Natural killer cell (primary cell): Measurements from ENCODE around the gene PAIP2. TPM values are rescaled to one million over a fixed set of nuclear protein-coding genes. Genes with fewer than 3 reads are reported as not detected.

Source experiments
- ATAC-seq, 3 donors: fragments of 150-1000 bp in 2 of 3; fragments of 200-7000 bp in 1 of 3; cut with Tn5 transposase; 1 replicate in 1 of 3; 2 replicates in 2 of 3; pipeline ENCODE4 v1.10.0; 2021; ENCODE audit warnings: mild to moderate bottlenecking in 2 of 3, moderate library complexity in 2 of 3
- DNase-seq, 2 donors: peaks; one replicate each; pipeline versions ENCODE4 v3.0.0 to v3.0.0-alpha.2; 2013 to 2021; ENCODE audit warnings: mixed read lengths in 1 of 2
- H3K27ac ChIP-seq: one replicate; pipeline ENCODE4 v1.5.1; 2013; ENCODE audit warnings: mild to moderate bottlenecking, low read length
- H3K27me3 ChIP-seq: one replicate; pipeline ENCODE4 v1.6.1; 2013; ENCODE audit warnings: low read length; ENCODE audit not compliant: control insufficient read depth, insufficient read depth
- H3K36me3 ChIP-seq: one replicate; pipeline ENCODE4 v1.6.1; 2013; ENCODE audit warnings: low read length; ENCODE audit not compliant: control insufficient read depth, insufficient read depth
- H3K4me1 ChIP-seq: one replicate; pipeline ENCODE4 v1.6.1; 2013; ENCODE audit warnings: low read length; ENCODE audit not compliant: control insufficient read depth, insufficient read depth
- H3K4me3 ChIP-seq: one replicate; pipeline ENCODE4 v1.5.1; 2013; ENCODE audit warnings: low read length
- H3K9me3 ChIP-seq: one replicate; pipeline ENCODE4 v1.6.1; 2013; ENCODE audit warnings: low read length; ENCODE audit not compliant: control insufficient read depth, insufficient read depth
- H3K27ac Mint-ChIP-seq, 2 donors: one replicate each; pipeline ENCODE4 v1.8.0; 2022; ENCODE audit warnings: mild to moderate bottlenecking in 2 of 2, mixed read lengths in 2 of 2, moderate library complexity in 1 of 2
- H3K27me3 Mint-ChIP-seq, 2 donors: one replicate each; pipeline ENCODE4 v1.8.0; 2022; ENCODE audit warnings: low read depth in 2 of 2, mixed read lengths in 2 of 2
- H3K36me3 Mint-ChIP-seq: one replicate; pipeline ENCODE4 v1.8.0; 2022; ENCODE audit warnings: mixed read lengths
- H3K4me1 Mint-ChIP-seq, 2 donors: one replicate each; pipeline ENCODE4 v1.8.0; 2022; ENCODE audit warnings: mixed read lengths in 2 of 2
- H3K4me3 Mint-ChIP-seq: one replicate; pipeline ENCODE4 v1.8.0; 2022; ENCODE audit warnings: mild to moderate bottlenecking, moderate library complexity, mixed read lengths
- H3K9me3 Mint-ChIP-seq, 2 donors: one replicate each; pipeline ENCODE4 v1.8.0; 2022; ENCODE audit warnings: mixed read lengths in 2 of 2
- WGBS: methylation state at CpG from one replicate; pipeline ENCODE4 v1.1.7; 2013; ENCODE audit warnings: missing lambda C conversion rate; ENCODE audit not compliant: insufficient coverage; 5-methylcytosine and 5-hydroxymethylcytosine counted together
- intact Hi-C: fragments of 100-400 bp; cut with micrococcal nuclease; formaldehyde crosslinking; loops from one replicate; pipeline ENCODE4 v1.14.2; 2022
- total RNA-seq, 4 donors: library from RNA; stranded (reverse); fragments of 120-200 nt in 1 of 4; gene quantifications; one replicate each; pipeline versions ENCODE4 v1.2.3 to v1.2.4, GENCODE V29; 2013 to 2022
- TF ChIP-seq, protein P1 (sequence below): fragments of 200-600 bp; IDR thresholded peaks from one replicate; pipeline ENCODE4 v1.8.0; 2022; ENCODE audit warnings: antibody characterized with exemption

Gene PAIP2
- total RNA-seq, 3 donors from 2014 or later (not counting 1 experiment from before 2014, with no cell fraction given), result 105 to 126 (median 110) TPM

DNA sequence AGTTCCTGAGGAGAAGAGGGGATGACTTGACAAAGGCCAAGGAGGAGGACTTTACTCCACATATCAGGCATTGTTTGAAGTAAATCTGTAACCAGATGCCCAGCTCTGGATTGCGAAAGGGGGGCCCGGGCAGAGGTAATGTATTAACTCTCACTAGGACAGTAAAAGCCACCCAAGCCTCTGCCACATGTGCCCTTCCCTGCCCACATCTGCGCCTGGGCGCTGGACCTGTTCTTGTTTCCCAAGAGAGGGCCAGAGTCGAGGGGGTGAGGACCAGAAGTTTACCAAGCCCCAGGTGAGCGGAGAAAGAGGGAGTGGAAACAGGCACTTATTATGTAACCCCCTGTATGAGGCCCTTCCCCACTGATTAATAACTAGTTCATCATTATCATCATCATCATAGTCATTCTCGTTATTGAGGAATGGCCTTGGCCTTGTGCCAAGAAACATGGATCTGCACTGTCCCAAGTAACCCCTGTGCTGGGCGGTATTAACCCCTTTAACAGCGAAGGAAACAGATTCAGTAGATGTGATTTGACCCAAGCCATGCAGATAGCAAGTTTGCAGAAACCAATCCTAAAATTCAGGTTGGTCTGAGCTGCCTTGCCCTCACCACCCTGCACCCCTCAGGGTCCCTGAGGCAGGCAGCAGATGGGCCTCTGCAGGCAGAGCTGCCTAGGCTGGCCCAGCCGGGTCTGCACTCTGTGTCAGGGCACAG lies 41.8 kb downstream of the PAIP2 start, which contains the start of gene SLC23A1:
SLC23A1 (minus strand) TSS at position 23 of the 718 bp plus-strand sequence. CDS start 44 bp downstream, outside the sequence.
- intact Hi-C loops, result loop anchor here (10.0 kb wide), 1 partner anchor 819 kb away; no protein-coding TSS in a partner anchor
- Mint-ChIP-seq H3K4me1 (peaks cover 19 to 37% of the 10 kb centered on the region in 2 donors), H3K9me3 (no peaks in the 10 kb centered on the region), H3K27me3 (no peaks in the 10 kb centered on the region), H3K36me3 (no peaks in the 10 kb centered on the region), H3K27ac (peak within 1 kb of the TSS in 1 of 2 donors; percentile 82), H3K4me3 (no peak within 1 kb of the TSS)
- Histone ChIP-seq H3K9me3 (no peaks in the 10 kb centered on the region), H3K36me3 (no peaks in the 10 kb centered on the region), H3K27me3 (no peaks in the 10 kb centered on the region), H3K27ac (no peak within 1 kb of the TSS), H3K4me3 (no peak within 1 kb of the TSS), H3K4me1 (peaks cover 29% of the 10 kb centered on the region)
- 88% methylated on average over 10 of the region's 10 CpGs for WGBS
- DNase-seq (no peak), ATAC-seq (no peak)
- TF ChIP-seq, protein P1, sequence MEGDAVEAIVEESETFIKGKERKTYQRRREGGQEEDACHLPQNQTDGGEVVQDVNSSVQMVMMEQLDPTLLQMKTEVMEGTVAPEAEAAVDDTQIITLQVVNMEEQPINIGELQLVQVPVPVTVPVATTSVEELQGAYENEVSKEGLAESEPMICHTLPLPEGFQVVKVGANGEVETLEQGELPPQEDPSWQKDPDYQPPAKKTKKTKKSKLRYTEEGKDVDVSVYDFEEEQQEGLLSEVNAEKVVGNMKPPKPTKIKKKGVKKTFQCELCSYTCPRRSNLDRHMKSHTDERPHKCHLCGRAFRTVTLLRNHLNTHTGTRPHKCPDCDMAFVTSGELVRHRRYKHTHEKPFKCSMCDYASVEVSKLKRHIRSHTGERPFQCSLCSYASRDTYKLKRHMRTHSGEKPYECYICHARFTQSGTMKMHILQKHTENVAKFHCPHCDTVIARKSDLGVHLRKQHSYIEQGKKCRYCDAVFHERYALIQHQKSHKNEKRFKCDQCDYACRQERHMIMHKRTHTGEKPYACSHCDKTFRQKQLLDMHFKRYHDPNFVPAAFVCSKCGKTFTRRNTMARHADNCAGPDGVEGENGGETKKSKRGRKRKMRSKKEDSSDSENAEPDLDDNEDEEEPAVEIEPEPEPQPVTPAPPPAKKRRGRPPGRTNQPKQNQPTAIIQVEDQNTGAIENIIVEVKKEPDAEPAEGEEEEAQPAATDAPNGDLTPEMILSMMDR, result no peak

DNA sequence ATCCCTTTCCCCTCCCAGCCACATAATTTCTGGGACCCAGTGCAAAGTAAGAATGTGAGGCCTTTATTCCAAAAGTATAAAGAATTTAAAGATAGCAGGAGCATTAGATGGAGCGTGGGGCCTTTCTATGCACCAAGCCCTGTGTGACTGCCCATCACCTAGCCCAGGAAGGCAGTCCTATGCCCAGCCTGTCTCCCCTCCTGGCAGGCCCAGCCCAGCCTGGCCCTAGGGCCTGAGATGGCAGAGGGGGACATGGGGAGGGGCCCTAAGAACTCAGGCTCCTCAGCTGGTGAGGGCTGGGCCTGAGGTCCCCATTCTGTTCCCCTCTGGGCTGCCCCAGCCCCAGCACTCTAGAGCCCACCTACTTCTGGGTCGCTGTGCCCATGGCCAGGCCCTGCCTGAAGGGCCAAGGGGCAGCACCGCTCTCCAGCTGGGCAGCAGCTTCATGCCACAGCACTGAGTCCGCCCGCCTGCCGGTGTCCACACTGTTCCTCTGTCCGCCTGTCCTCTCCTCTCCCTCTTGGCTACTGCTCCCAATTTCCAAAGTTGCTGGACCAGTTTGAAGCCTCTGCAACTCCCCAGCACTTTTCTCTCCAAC lies 42.4 kb downstream of the PAIP2 start:
- Histone ChIP-seq H3K4me3 (no peak overlapping the region), H3K36me3 (no peaks in the 10 kb centered on the region), H3K27me3 (no peaks in the 10 kb centered on the region), H3K9me3 (no peaks in the 10 kb centered on the region), H3K4me1 (peaks cover 36% of the 10 kb centered on the region), H3K27ac (no peak overlapping the region)
- Mint-ChIP-seq H3K4me3 (peak overlapping the region; percentile 86), H3K27ac (peak overlapping the region; percentile 81 to 82), H3K36me3 (no peaks in the 10 kb centered on the region), H3K4me1 (peaks cover 21 to 40% of the 10 kb centered on the region in 2 donors), H3K9me3 (no peaks in the 10 kb centered on the region), H3K27me3 (no peaks in the 10 kb centered on the region)
- TF ChIP-seq, protein P1, result no peak
- intact Hi-C loops, result loop anchor here (10.0 kb wide), 1 partner anchor 819 kb away; no protein-coding TSS in a partner anchor
- ATAC-seq (no peak), DNase-seq (no peak)
- WGBS, result 85% methylated on average over 7 of the region's 7 CpGs

DNA sequence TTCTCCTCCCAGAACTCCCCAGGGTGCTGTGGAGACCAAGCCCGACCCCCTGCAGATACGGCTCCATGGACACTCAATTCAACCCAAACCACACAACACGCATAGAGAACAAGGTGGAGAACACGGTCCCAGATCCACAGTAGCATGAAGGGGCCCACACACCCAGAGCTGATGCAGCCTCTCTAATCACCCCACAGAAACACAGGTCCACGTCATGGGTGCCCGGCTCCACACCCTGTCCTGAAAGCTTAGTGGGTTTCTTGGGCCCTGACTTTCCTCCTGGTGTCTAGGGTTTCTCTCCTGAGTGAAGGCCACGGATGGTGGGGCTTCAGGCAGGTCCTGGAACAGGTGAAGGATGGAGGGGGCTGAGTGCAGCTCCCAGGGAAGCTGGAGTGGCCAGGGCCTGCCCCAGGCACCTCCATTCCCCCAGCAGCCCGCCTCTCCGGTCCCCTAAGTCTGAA lies 43.0 kb downstream of the PAIP2 start:
- Histone ChIP-seq H3K4me1 (peaks cover 41% of the 10 kb centered on the region), H3K27me3 (no peaks in the 10 kb centered on the region), H3K4me3 (peak overlapping the region; percentile 21), H3K36me3 (no peaks in the 10 kb centered on the region), H3K9me3 (no peaks in the 10 kb centered on the region), H3K27ac (peak overlapping the region; percentile 65)
- Mint-ChIP-seq H3K27me3 (no peaks in the 10 kb centered on the region), H3K27ac (peak overlapping the region; percentile 81 to 82), H3K9me3 (no peaks in the 10 kb centered on the region), H3K36me3 (no peaks in the 10 kb centered on the region), H3K4me3 (peak overlapping the region; percentile 86), H3K4me1 (peaks cover 26 to 46% of the 10 kb centered on the region in 2 donors)
- no peak for DNase-seq
- TF ChIP-seq, protein P1, result no peak
- intact Hi-C loops, result loop anchor here (10.0 kb wide), 1 partner anchor 820 kb away; no protein-coding TSS in a partner anchor
- 52% methylated on average over 9 of the region's 9 CpGs for WGBS
- no peak for ATAC-seq
